ENCODE measurements around the gene TSPEAR. TPM values are rescaled to one million over a fixed set of nuclear protein-coding genes. Genes with fewer than 3 reads are reported as not detected.
A peak's percentile ranks its signal among the peaks of the same experiment; 100 is the strongest.

Gene TSPEAR
- total and polyA plus RNA-seq, 5 experiments from 2014 or later, result 0.07 TPM; not detected in 4

DNA sequence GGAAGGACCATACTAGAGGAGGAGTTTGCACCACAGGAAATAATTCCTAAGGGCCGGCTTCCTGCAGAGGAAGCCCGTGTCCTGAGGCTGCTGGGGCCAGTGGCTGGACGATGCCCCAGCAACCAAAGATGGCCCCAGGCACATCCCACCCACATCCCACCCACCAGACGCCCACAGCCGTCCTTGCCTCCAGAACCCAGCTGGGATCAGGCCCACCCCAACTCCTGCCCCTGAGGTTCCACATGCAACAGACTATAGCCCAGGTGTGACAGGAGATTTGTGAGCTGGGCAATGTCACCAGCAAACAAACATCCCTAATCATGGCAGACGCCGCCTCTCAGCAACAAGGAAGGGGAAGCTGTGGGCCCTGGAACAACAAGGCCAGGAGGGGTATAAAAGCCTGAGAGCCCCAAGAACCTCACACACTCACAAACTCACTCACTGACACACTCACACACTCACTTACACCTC, 84.7 kb downstream of the TSPEAR start, which contains the start of gene KRTAP10-9:
KRTAP10-9 (plus strand) TSS at position 421 of the 471 bp plus-strand sequence. CDS start 79 bp downstream, outside the sequence.
- Mint-ChIP-seq H3K4me1 (peaks cover 22 to 53% (median 44%) of the 10 kb centered on the region in 4 donors), H3K27me3 (peaks cover 0 to 2% (median 0%) of the 10 kb centered on the region in 5 donors), H3K9me3 (peaks cover 18 to 60% (median 49%) of the 10 kb centered on the region in 9 donors), H3K36me3 (peaks cover 2 to 46% (median 41%) of the 10 kb centered on the region in 3 donors), H3K27ac (peak within 1 kb of the TSS in 9 of 10 donors; percentile 41 to 81 (median 69)), H3K4me3 (peak within 1 kb of the TSS in 4 of 10 donors; percentile 28 to 65 (median 58))
- DNase-seq (peak in 1 of 10 donors; percentile 21), ATAC-seq (no peak)
- POLR2A ChIA-PET, result interaction anchor here (0.8 to 3.3 kb wide), 2 partner anchors 29 to 32 kb away, joined by 3 to 15 read pairs; partner anchors contain the start of gene KRTAP12-3

DNA sequence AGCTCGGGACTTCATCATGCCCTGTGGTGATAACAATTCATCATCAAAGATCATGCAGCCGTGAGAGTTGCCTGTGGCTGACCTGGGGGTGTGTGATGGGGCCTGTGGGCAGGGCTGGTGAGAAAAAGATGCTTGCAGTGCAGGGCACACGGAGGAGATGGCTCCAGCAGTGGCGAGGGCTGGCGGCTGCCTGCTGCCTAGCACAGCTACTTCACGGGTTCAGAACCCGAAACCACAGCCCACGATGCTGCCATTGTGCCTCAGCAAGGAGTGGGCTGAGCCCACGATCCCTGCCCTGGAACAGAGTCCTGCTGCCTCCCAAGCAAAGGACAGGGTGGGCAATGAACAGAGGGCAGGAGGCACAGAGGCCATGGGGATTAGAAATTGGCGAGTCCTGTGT, 85.1 kb downstream of the TSPEAR start:
- H3K9me3 Mint-ChIP-seq, result peaks cover 17 to 58% (median 46%) of the 10 kb centered on the region in 9 donors
- peaks cover 21 to 52% (median 43%) of the 10 kb centered on the region in 4 donors for H3K4me1 Mint-ChIP-seq
- POLR2A ChIA-PET, result interaction anchor here (0.9 to 3.3 kb wide), 3 partner anchors 27 to 32 kb away, joined by 3 to 15 read pairs (median 4); partner anchors contain the start of gene KRTAP12-3
- H3K36me3 Mint-ChIP-seq, result peaks cover 2 to 44% (median 39%) of the 10 kb centered on the region in 3 donors
- H3K27me3 Mint-ChIP-seq, result peaks cover 0 to 2% (median 0%) of the 10 kb centered on the region in 5 donors
- ATAC-seq, result no peak
- peak overlapping the region in 6 of 10 donors; percentile 43 to 75 (median 58) for H3K27ac Mint-ChIP-seq
- peak overlapping the region in 4 of 10 donors; percentile 28 to 65 (median 58) for H3K4me3 Mint-ChIP-seq
- DNase-seq, result peak in 3 of 10 donors; percentile 18 to 32 (median 32)

DNA sequence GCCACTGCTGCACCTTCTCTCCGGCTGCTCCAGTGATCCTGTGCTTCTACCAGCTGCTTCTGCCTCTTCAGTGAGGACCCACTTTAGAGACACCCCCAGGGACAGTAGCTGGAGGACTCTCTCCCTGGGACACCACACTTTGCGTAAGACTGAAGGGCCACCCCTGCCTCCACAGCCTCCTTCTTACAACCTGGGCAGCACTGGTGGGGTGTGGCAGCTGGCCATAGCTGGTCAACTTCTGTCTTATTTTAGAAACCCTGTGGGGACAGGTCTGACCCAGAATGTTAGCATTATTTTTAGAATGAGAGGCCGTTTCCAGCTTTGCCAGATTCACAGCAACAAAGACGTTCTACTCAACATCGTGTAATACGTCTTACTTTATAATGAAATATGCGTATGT, 85.6 kb downstream of the TSPEAR start:
- no peak overlapping the region for H3K4me3 Mint-ChIP-seq
- H3K9me3 Mint-ChIP-seq, result peaks cover 17 to 57% (median 45%) of the 10 kb centered on the region in 9 donors
- DNase-seq (peak in 1 of 10 donors; percentile 37), ATAC-seq (no peak)
- peaks cover 0 to 41% (median 36%) of the 10 kb centered on the region in 3 donors for H3K36me3 Mint-ChIP-seq
- peak overlapping the region in 4 of 10 donors; percentile 43 to 72 (median 50) for H3K27ac Mint-ChIP-seq
- POLR2A ChIA-PET, result interaction anchor here (0.9 to 3.3 kb wide), 3 partner anchors 28 to 33 kb away, joined by 3 to 15 read pairs (median 4); partner anchors contain the start of gene KRTAP12-3
- peaks cover 0 to 2% (median 0%) of the 10 kb centered on the region in 5 donors for H3K27me3 Mint-ChIP-seq
- peaks cover 17 to 49% (median 39%) of the 10 kb centered on the region in 4 donors for H3K4me1 Mint-ChIP-seq

DNA sequence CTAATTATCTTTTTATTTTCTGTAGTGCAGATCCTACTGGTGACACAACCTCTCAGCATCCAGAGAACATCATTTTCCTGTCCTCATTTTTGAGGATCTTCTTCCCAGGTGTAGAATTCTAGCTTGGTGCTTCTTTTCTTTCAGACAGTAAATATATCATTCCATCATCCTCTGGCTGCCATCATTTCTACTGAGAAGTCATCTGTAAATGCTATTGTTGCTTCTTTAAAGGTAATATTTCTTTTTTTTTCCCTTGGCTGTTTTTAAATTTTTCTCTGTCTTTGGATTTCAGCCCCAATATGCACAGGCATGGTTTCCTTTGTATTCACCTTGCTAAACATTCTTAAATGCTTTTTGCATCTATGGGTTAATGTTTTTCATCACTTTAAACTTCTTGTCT, 87.8 kb downstream of the TSPEAR start:
- Mint-ChIP-seq H3K4me3 (peak overlapping the region in 1 of 10 donors; percentile 13), H3K36me3 (peaks cover 0 to 52% (median 43%) of the 10 kb centered on the region in 3 donors), H3K9me3 (peaks cover 25 to 63% (median 52%) of the 10 kb centered on the region in 9 donors), H3K4me1 (peaks cover 22 to 47% (median 39%) of the 10 kb centered on the region in 4 donors), H3K27ac (peak overlapping the region in 3 of 10 donors; percentile 6 to 29 (median 14)), H3K27me3 (peaks cover 0 to 2% (median 0%) of the 10 kb centered on the region in 5 donors)
- no peak for ATAC-seq
- POLR2A ChIA-PET, result no interaction called here
- DNase-seq, result no peak

DNA sequence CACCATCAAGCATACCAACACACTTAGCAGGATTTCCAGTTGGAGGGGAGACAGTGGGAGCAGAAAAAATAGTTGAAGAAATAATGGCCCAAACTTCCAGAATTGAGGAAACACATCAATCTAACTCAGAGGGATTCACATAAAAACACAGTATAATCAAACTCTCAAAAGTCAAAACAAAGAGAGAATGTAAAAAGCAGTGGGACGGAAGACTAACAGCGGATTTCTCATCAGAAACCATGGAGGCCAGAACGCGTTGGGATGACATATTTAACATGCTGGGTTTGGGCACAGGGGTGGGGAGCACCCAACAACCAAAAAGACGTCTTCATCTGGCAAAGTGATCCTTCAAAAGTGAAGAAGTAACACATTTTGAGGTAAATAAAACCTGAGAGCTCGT, 91.5 kb downstream of the TSPEAR start:
- peaks cover 0 to 2% (median 0%) of the 10 kb centered on the region in 5 donors for H3K27me3 Mint-ChIP-seq
- peaks cover 25 to 60% (median 51%) of the 10 kb centered on the region in 9 donors for H3K9me3 Mint-ChIP-seq
- H3K27ac Mint-ChIP-seq, result peak overlapping the region; percentile 40 to 98 (median 94)
- DNase-seq, result no peak
- H3K4me1 Mint-ChIP-seq, result peaks cover 32 to 55% (median 49%) of the 10 kb centered on the region in 4 donors
- POLR2A ChIA-PET, result interaction anchor here (1.4 to 2.4 kb wide), 4 partner anchors 9 to 38 kb away, joined by 5 to 19 read pairs (median 6); partner anchors contain the start of gene KRTAP12-3
- no peak for ATAC-seq
- peaks cover 0 to 52% (median 43%) of the 10 kb centered on the region in 3 donors for H3K36me3 Mint-ChIP-seq
- H3K4me3 Mint-ChIP-seq, result peak overlapping the region in 7 of 10 donors; percentile 36 to 87 (median 71)

DNA sequence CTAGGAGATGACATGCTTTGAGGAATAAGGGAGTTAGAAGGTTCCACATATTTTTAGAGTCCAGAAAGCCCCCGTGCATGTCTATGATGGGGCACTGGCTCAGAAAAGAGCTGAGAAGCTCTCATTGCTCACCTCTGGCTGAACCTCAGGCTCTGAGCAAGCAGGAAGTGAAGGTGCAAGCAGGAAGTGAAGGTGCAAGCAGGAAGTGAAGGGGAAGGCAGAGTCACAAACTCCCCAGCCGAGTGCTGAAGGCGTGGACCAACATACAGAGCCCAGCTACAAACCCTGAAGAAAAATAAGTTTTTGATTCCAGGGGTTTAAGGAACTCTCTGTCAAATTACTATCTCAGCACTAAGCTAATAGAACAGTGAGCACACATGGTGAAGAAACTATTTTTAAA, 92.5 kb downstream of the TSPEAR start:
- POLR2A ChIA-PET, result interaction anchor here (0.6 to 2.4 kb wide), 12 partner anchors 10 to 109 kb away, joined by 3 to 19 read pairs (median 4); partner anchors contain the start of gene KRTAP12-3
- ATAC-seq, result peak; percentile 98 to 99
- Mint-ChIP-seq H3K4me1 (peaks cover 34 to 59% (median 55%) of the 10 kb centered on the region in 4 donors), H3K36me3 (peaks cover 0 to 44% (median 33%) of the 10 kb centered on the region in 3 donors), H3K4me3 (peak overlapping the region; percentile 56 to 87 (median 72)), H3K27ac (peak overlapping the region; percentile 93 to 98 (median 94)), H3K27me3 (no peaks in the 10 kb centered on the region), H3K9me3 (peaks cover 24 to 51% (median 41%) of the 10 kb centered on the region in 9 donors)
- DNase-seq, result peak in 9 of 10 donors; percentile 52 to 81 (median 65)

DNA sequence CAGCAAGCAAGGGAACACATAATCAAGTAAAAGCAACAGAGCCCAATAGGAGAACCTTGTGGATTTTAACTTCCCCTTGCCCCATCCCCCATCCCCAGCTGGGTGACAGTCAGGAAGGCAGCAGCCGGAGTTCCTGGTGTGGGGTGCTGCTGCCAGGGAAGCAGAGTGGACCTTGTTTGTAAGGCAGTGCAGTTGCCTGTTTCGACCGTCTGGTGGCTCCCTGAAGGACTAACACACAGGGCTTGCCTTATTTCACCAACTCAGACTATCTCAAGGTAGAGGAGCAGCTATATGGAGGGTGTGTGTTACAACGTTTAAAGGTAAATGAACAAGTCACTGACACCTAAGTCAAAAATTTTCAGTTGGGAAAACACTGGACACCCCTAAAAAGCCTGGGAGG, 92.9 kb downstream of the TSPEAR start:
- POLR2A ChIA-PET, result interaction anchor here (0.6 to 2.4 kb wide), 12 partner anchors 10 to 108 kb away, joined by 3 to 19 read pairs (median 4); partner anchors contain the start of gene KRTAP12-3
- H3K27ac Mint-ChIP-seq, result peak overlapping the region; percentile 93 to 98 (median 94)
- peaks cover 34 to 59% (median 55%) of the 10 kb centered on the region in 4 donors for H3K4me1 Mint-ChIP-seq
- DNase-seq (no peak), ATAC-seq (peak; percentile 52 to 53)
- H3K36me3 Mint-ChIP-seq, result peaks cover 0 to 40% (median 29%) of the 10 kb centered on the region in 3 donors
- peak overlapping the region; percentile 56 to 87 (median 72) for H3K4me3 Mint-ChIP-seq
- no peaks in the 10 kb centered on the region for H3K27me3 Mint-ChIP-seq
- H3K9me3 Mint-ChIP-seq, result peaks cover 23 to 47% (median 37%) of the 10 kb centered on the region in 9 donors

DNA sequence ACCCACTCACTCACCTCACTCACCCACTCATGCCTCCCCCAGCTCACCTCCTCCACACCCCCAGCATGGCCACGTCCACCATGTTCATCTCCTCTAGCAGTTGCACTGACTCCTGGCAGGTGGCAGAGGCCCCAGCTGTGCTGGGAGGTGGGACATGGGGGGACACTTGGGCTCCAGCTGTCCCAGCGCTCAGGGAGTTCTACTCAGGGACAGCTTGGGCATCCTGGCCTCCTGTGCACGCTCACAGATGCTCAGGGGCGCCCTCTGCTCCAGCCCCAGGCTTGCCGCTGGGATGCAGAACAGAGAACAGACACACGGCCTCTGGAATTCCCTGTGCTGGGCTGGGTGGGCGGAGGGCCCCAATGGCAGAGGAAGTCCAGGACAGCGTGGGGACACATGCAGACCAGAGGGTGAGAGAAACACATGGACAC, 94.3 kb downstream of the TSPEAR start:
- ATAC-seq, result no peak
- Mint-ChIP-seq H3K4me1 (peaks cover 36 to 69% (median 59%) of the 10 kb centered on the region in 4 donors), H3K9me3 (peaks cover 14 to 38% (median 23%) of the 10 kb centered on the region in 9 donors), H3K36me3 (peaks cover 0 to 26% (median 17%) of the 10 kb centered on the region in 3 donors), H3K27me3 (no peaks in the 10 kb centered on the region), H3K4me3 (peak overlapping the region in 3 of 10 donors; percentile 22 to 79 (median 30)), H3K27ac (peak overlapping the region; percentile 40 to 98 (median 93))
- POLR2A ChIA-PET, result interaction anchor here (2.7 kb wide), 1 partner anchor 41 kb away, joined by 11 read pairs; the partner anchor contains the start of gene KRTAP12-3
- DNase-seq, result no peak

DNA sequence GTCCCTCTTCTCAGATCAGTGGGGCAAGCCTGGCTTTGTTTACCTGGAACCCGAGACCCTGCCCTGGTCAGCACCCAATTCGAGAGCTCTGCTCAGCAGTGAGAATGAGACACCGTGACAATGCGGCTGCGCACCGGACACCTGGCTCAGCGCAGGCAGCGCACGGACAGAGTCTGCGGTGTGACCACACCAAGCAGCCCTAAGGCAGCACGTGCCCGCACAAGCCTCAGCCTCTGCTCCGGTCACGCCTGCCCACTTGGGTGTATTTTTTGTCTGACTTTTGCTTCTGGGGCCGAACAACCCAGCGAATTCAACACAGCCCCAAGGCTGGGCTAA, 94.8 kb downstream of the TSPEAR start:
- Mint-ChIP-seq H3K36me3 (peaks cover 0 to 22% (median 17%) of the 10 kb centered on the region in 3 donors), H3K27me3 (no peaks in the 10 kb centered on the region), H3K4me3 (peak overlapping the region in 7 of 10 donors; percentile 28 to 79 (median 64)), H3K4me1 (peaks cover 36 to 69% (median 58%) of the 10 kb centered on the region in 4 donors), H3K27ac (peak overlapping the region in 9 of 10 donors; percentile 59 to 94 (median 85)), H3K9me3 (peaks cover 13 to 36% (median 23%) of the 10 kb centered on the region in 9 donors)
- ATAC-seq (no peak), DNase-seq (no peak)
- POLR2A ChIA-PET, result interaction anchor here (2.7 kb wide), 1 partner anchor 42 kb away, joined by 11 read pairs; the partner anchor contains the start of gene KRTAP12-3

DNA sequence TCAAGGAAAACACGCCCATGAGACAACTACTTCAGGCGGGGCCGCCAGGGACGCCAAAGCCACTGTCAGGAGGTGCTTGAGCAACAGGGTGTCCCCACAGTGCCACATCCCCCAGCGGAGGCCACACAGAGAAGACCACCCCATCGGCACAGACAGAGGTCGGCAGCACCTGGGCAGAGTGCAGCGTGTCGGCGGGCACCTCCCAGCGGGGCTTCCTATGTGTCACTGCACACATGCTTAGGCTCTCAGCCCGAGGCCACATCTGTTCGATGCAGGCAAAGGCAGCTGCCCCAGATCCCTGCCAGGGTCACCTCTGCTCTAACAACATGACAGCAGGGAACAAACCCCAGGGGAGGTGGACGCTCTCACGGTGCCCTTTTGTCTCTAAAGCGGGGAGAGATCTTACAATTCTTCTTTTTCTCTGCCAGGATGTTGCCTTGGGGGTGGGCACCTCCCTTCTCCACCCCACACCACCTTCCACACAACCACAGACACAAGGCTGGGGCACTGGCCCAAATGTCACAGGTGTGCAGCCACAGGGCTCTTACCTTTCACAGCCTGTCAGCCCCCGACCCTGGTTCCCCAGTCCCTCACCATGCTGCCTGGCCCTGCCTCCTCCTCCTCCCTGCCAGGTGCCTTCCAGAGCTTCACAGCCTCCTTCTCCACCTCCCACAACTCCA, 95.3 kb downstream of the TSPEAR start:
- Mint-ChIP-seq H3K4me3 (peak overlapping the region; percentile 24 to 79 (median 58)), H3K9me3 (peaks cover 13 to 40% (median 24%) of the 10 kb centered on the region in 9 donors)

DNA sequence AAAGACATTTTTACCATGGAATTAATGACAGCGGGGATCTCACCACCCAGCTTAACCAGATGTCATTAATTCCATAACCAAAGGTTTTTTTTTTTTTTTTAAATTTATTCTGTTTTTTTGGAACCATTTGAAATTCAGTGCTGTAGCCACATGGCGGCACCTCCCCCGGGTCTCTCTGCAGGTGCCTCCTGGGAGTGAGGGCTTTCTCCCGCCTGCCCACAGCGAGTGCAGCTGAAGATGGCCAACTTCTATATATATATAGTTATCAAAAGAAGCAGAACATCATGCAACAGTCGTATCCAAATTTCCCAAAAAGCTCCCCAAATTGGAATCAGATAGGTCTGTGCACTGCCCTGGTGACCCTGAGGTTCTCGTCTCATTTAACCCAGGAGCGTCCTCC, 95.9 kb downstream of the TSPEAR start:
- H3K4me3 Mint-ChIP-seq, result peak overlapping the region in 5 of 10 donors; percentile 24 to 79 (median 67)
- peaks cover 7 to 40% (median 23%) of the 10 kb centered on the region in 9 donors for H3K9me3 Mint-ChIP-seq
- H3K4me1 Mint-ChIP-seq, result peaks cover 35 to 69% (median 53%) of the 10 kb centered on the region in 4 donors
- no peak for DNase-seq
- H3K27ac Mint-ChIP-seq, result peak overlapping the region in 8 of 10 donors; percentile 32 to 94 (median 84)
- peaks cover 0 to 17% (median 15%) of the 10 kb centered on the region in 3 donors for H3K36me3 Mint-ChIP-seq
- no peaks in the 10 kb centered on the region for H3K27me3 Mint-ChIP-seq
- no peak for ATAC-seq
- POLR2A ChIA-PET, result interaction anchor here (0.7 to 2.7 kb wide), 3 partner anchors 38 to 44 kb away, joined by 5 to 11 read pairs (median 6); partner anchors contain the start of gene KRTAP12-3

More for the DNA sequence above, 95.3 kb downstream of the TSPEAR start:
- Mint-ChIP-seq H3K36me3 (peaks cover 0 to 22% (median 17%) of the 10 kb centered on the region in 3 donors), H3K27ac (peak overlapping the region; percentile 64 to 94 (median 87)), H3K4me1 (peaks cover 36 to 69% (median 58%) of the 10 kb centered on the region in 4 donors), H3K27me3 (no peaks in the 10 kb centered on the region)
- DNase-seq (peak in 2 of 10 donors; percentile 13 to 19), ATAC-seq (no peak)
- POLR2A ChIA-PET, result interaction anchor here (1.0 to 2.7 kb wide), 2 partner anchors 37 to 42 kb away, joined by 6 to 11 read pairs; partner anchors contain the start of gene KRTAP12-3

All from naive thymus-derived CD8-positive, alpha-beta T cell (primary cell).